SK-MEL-5 (cell line): ENCODE results near the gene LRRC3B. TPM values are rescaled to one million over a fixed set of nuclear protein-coding genes. Genes with fewer than 3 reads are reported as not detected.
A peak's percentile ranks its signal among the peaks of the same experiment; 100 is the strongest.

ENCODE experiments used
- DNase-seq: peaks from one replicate; pipeline ENCODE4 v3.0.0-alpha.2; 2016; ENCODE audit warnings: low read depth, low spot score
- in situ Hi-C: cut with HindIII; loops from 2 replicates; pipeline ENCODE4 v1.10.0; 2016; ENCODE audit warnings: low sequenced_read_pairs, high pct_unique_total_duplicates, low pct_unique_long_range_greater_than_20kb
- total RNA-seq: library from RNA; depleted of rRNA; stranded (reverse); fragments of >200 nt; shearing (Covaris generic); gene quantifications from 2 replicates; pipeline ENCODE4 v1.2.3, GENCODE V29; 2014

Gene LRRC3B
- total RNA-seq, 1 experiment from 2014 or later, result not detected

- in situ Hi-C loops, result no loop called here
- DNase-seq, result no peak
These were observed 1.7 kb downstream of the LRRC3B start for GRCh38 chr3:26624209-26624765.

DNA sequence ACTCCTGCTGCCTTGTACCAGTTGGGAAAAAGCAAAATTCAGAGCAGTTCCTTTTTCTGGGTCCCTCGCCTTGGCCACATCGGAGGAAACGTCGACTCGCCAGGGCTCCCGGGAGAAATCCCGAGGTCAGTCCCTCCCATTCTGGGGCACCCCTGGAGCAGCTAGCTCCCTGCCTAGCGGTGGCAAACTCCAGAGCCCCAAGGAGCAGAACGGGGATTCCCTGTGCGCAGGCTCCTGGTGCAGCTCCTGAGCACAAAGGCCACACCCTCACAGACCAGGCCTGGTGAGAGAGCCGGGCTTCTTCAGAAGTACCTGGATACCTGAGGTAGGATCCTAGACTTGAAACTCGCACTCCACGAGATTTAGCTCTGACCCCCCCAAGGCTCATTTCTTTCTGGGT, 2.6 kb downstream of the LRRC3B start:
- in situ Hi-C loops, result no loop called here
- no peak for DNase-seq

- DNase-seq, result no peak
- in situ Hi-C loops, result no loop called here
These were observed 4.5 kb downstream of the LRRC3B start for GRCh38 chr3:26627080-26627479.

GRCh38 chr3:26628915-26629314, 6.3 kb downstream of the LRRC3B start:
- in situ Hi-C loops, result no loop called here
- no peak for DNase-seq

DNA sequence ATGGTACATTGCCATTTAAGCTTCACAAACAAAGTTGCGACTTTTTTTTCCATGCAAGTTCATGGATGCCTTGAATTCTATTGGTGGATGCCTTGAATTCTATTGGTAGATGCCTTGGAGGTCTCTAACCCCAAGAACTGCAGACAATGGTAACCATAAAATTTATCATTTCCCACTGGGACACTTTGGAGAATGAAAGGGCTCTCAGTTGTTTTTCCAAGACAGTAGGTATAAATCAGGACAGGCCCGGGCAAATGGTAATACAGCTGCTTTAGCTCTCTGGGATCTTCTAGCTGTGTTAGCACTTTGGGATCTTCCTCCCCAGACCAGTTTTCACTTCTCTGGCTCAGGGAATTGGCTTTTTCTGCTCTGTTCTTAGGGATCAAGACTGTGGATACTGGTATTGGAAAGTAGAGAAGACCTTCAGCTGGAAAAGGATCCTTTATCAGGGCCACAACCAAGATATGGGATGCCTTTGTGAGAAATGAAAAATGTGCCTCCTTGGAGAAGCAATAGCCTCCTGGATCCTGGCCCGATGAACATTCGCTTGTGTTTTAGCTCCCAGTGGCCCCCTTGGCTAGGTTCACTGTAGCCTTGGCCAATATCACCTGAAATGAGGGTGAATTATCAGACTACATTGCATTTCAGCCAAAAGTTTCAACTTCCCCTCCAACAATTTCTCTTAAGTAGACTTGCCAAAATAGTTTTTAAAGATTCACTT, 8.3 kb downstream of the LRRC3B start:
- no peak for DNase-seq
- in situ Hi-C loops, result no loop called here

DNA sequence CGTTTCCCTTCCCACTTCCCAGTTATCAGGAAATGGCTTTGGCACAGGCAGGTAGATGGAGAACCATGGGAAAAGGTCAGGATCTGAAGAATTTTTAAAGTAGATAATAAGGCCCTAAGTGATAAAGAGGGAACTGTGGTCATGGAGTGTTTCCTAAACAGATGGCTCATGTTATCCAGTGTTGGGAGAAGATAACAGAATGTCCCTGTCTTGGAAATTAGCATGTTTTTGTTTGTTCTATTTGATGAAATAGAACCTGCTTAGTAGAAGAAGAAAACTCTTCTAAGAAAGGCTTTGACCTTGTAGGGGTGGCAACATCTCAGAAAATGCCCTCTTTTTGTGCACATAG, 8.8 kb downstream of the LRRC3B start:
- DNase-seq, result no peak
- in situ Hi-C loops, result no loop called here

DNA sequence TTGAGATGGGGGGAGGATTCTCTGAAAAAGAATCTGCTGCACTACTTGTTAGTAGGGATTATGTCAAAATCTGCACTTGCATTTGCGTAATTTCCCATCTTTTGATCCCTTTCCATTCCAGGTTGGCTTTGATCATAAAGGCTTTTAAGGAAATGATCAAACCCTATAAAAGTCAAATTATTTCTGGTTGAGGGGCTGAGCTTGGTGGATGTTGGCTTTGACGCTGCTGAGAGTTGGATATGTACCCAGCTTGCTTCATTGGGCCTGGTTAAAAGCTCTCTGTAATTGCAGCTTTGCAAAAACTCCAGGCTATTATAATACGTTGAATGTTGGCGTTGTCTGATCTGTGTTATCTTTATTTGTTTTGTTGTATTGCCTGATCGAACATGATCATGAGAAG, 12.0 kb downstream of the LRRC3B start:
- no peak for DNase-seq
- in situ Hi-C loops, result no loop called here

DNA sequence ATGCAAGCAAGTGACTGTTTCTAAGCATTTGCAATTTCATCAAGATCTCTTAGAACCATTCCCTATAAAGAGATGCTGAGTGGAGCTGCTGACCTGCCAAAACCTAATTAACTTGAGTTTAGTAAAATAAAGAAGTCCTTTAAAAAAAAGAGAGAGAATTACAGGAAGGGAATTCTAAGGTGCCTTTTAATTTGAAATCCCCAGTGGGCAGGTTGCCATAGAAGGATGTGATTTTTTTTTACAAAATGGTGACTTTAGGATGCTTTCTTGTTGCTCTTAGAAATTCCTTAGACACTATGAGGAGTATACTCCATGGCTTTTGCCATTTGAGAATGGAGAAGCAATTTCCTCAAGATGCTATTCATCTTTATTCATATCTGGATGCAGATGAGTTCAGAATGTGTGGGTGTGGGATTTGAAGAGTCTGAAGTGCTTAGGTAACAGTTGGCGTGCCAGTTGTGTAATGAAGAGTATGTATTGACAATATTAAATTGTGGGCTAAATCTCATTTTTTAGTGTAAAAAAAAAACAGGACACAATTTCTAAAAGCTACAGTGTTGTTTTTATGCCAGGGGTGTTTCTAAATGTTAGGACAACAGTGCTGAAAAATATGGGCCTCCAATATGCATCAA, 13.6 kb downstream of the LRRC3B start:
- DNase-seq, result no peak
- in situ Hi-C loops, result no loop called here

DNA sequence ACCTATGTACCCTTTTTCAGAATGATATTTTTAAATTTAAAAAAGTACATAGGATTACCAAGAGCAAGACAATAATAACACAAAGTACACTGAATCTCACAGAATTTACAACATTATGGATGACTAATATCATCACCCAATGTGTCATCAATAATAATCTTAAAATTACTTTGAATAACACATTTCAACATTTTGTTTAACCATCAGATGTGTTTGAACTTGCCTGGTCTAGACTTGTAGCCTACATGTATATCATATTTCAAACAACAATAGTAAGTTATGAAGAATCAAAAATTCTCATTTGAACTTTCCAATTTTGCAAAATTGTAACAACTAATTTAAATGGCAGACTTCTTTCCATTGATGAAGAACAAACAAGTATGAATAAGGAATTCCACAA, 15.1 kb downstream of the LRRC3B start:
- in situ Hi-C loops, result no loop called here
- DNase-seq, result no peak

GRCh38 chr3:26638113-26638512, 15.5 kb downstream of the LRRC3B start:
- no peak for DNase-seq
- in situ Hi-C loops, result no loop called here

DNA sequence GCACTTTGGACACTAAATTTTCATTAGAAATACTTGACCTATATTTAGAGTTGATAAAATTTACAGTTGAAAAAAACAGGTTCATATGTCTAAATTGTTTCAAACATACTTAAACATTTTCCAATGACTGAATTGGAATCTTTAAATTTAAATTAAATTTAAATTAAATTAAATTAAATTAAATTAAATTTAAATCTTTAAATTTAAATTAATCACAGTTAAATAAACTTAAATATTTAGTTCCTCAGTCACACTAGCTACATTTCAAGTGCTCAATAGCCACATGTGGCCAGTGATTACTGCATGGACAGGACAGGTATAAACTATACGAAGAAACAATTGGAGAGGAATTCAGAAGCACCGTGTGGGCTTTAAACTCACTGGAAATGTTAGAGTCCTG, 16.8 kb downstream of the LRRC3B start:
- in situ Hi-C loops, result no loop called here
- no peak for DNase-seq

- in situ Hi-C loops, result no loop called here
- no peak for DNase-seq
These were observed 24.5 kb downstream of the LRRC3B start for GRCh38 chr3:26647078-26647477.

DNA sequence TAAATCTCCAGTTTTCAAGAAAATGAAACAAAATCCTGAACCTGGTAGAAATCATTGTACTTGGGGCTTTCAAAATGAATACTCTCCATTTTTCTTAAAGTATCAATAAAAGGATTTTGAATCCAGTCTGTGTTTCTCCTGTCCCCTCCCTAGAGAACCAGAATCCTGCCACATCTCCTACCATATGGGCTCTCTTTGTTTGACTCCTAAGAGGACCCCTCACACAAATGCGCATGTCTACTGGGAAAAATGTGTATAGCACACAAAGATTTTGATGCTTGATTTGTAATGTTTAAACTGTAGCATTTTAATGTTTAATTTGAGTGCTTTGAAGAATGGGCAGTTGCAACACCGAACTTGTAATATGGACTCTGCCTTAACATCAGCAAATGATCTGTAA, 25.9 kb downstream of the LRRC3B start:
- in situ Hi-C loops, result no loop called here

GRCh38 chr3:26652164-26652563, 29.6 kb downstream of the LRRC3B start:
- no peak for DNase-seq
- in situ Hi-C loops, result no loop called here

More for the DNA sequence above, 25.9 kb downstream of the LRRC3B start:
- DNase-seq, result no peak

GRCh38 chr3:26653811-26654425, 31.3 kb downstream of the LRRC3B start:
- in situ Hi-C loops, result no loop called here
- no peak for DNase-seq

DNA sequence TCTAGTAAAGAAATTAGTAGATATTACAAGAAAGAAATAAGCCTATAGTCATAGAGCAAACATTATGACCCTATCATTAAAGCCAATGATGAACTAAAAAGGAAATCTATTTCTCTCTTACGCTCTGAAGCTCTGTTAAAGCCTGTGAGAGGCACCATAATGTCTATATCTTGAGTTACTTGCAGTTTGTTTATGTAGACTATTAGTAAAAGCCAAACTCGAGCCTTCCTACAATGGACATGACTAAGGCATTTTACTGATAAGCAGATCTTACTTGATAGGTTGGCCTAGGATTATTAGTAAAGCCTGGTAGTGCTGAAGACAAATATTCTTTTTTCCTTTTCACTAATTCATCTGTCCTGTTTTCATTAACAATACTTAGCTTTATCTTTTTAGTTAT, 32.7 kb downstream of the LRRC3B start:
- in situ Hi-C loops, result no loop called here
- DNase-seq, result no peak

DNA sequence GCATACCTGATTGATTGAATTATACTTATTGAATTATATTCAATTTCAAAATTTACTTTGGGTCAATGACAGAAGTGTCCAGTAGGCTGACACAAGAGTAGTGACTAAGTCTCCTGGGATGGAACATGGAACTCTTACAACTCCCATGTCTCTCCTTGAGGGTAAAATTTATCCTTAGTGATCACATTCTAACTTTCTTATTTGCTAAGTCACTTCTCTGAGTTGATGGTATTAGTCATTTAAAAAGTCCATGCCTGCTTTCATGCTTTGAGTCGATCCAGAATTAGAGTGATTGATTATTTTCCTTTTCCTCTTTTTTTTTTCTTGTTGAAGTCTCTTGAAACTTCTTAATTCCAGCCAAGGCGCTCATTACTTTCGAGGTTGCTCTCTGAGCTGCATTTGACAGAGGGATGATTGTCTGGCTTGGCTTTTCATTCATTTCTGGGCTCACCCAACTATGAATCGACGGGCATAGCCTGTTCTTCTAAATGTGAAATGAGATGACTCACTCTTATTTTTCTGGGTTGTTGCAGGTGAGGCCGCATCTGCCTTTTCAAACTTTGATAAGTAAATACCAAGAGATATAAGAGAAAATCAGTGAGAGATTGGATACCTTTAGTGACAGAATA, 34.9 kb downstream of the LRRC3B start:
- peak; percentile 2 for DNase-seq
- in situ Hi-C loops, result no loop called here

DNA sequence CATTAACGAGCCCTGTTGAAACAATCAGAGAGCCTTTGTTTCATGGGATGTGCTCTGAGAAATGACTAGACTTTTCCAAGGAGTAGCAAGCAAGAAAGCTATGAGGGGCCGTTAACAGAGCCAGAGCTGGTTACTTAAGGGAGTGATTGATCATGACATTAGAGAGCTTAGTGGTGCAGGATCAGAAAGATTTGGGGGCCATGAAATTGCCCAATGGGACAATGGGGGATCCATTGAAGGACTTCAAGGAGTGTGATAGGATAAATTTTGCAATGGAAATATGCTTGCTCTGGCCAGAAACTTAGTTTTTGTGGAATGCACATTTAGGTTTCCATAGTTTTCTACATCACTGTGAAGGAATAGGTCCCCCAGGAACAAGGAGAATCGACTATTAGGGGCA, 45.6 kb downstream of the LRRC3B start:
- in situ Hi-C loops, result no loop called here
- DNase-seq, result no peak
